ENCODE data around the gene ZBTB20.

The ZBTB20 gene

GRCh38 chr3:114502204-114502603 is 644.9 kb downstream of the ZBTB20 start:
- DNase-seq, result no peak

- DNase-seq, result no peak
Observed at GRCh38 chr3:114499976-114500375, 647.1 kb downstream of the ZBTB20 start.

- DNase-seq, result no peak
Observed at GRCh38 chr3:114498539-114499370, 648.3 kb downstream of the ZBTB20 start.

- no peak for DNase-seq
Observed at GRCh38 chr3:114496874-114497273, 650.2 kb downstream of the ZBTB20 start.

- no peak for DNase-seq
Observed at GRCh38 chr3:114496466-114496865, 650.6 kb downstream of the ZBTB20 start.

GRCh38 chr3:114496021-114496434 is 651.1 kb downstream of the ZBTB20 start:
- DNase-seq, result no peak

- no peak for DNase-seq
Observed at GRCh38 chr3:114494498-114494897, 652.6 kb downstream of the ZBTB20 start.

- DNase-seq, result no peak
Observed at GRCh38 chr3:114490829-114491228, 656.3 kb downstream of the ZBTB20 start.

GRCh38 chr3:114487502-114487901 is 659.6 kb downstream of the ZBTB20 start:
- no peak for DNase-seq

GRCh38 chr3:114484919-114485318 is 662.2 kb downstream of the ZBTB20 start:
- DNase-seq, result no peak

- no peak for DNase-seq
Observed at GRCh38 chr3:114481113-114481512, 666.0 kb downstream of the ZBTB20 start.

- DNase-seq, result no peak
Observed at GRCh38 chr3:114480442-114480841, 666.6 kb downstream of the ZBTB20 start.

GRCh38 chr3:114478801-114479200 is 668.3 kb downstream of the ZBTB20 start:
- no peak for DNase-seq

GRCh38 chr3:114476511-114476910 is 670.6 kb downstream of the ZBTB20 start:
- no peak for DNase-seq

- no peak for DNase-seq
Observed at GRCh38 chr3:114471478-114471877, 675.6 kb downstream of the ZBTB20 start.

GRCh38 chr3:114469070-114469469 is 678.0 kb downstream of the ZBTB20 start:
- no peak for DNase-seq

- no peak for DNase-seq
Observed at GRCh38 chr3:114466816-114467215, 680.3 kb downstream of the ZBTB20 start.

GRCh38 chr3:114466251-114466650 is 680.8 kb downstream of the ZBTB20 start:
- DNase-seq, result no peak

GRCh38 chr3:114464548-114464947 is 682.5 kb downstream of the ZBTB20 start:
- no peak for DNase-seq

GRCh38 chr3:114462750-114463149 is 684.3 kb downstream of the ZBTB20 start:
- no peak for DNase-seq

- DNase-seq, result no peak
Observed at GRCh38 chr3:114460459-114460858, 686.6 kb downstream of the ZBTB20 start.

- DNase-seq, result no peak
Observed at GRCh38 chr3:114456742-114457141, 690.3 kb downstream of the ZBTB20 start.

GRCh38 chr3:114455432-114455831 is 691.7 kb downstream of the ZBTB20 start:
- DNase-seq, result no peak

- DNase-seq, result no peak
Observed at GRCh38 chr3:114454551-114455251, 692.4 kb downstream of the ZBTB20 start.

Data from activated CD4-positive, alpha-beta T cell treated with anti-CD3 and anti-CD28 coated beads, Interleukin-2, amount 50 U/mL, for 4 hours (primary cell).